ENCODE results near the gene ABCC4.

GRCh38 chr13:95289020-95289444, 12.2 kb downstream of the ABCC4 start:
- TF ChIP-seq CTCF (IDR thresholded peaks at IDR 0.05 in 8 of 11, conservative IDR thresholded peaks at IDR 0.05 in 3 of 11) (no peak), POLR2A (IDR thresholded peaks at IDR 0.05) (no peak), POLR2AphosphoS5 (IDR thresholded peaks at IDR 0.05) (no peak)

All from spleen (tissue), 7 donors.